NCI-H1048 (cell line): ENCODE measurements around the gene HLA-DMB.

Experiments
- DNase-seq: peaks from one replicate; lab custom pipeline; 2025; lab: John Stamatoyannopoulos, UW

The HLA-DMB gene

GRCh38 chr6:32906539-32906938, 34.3 kb downstream of the HLA-DMB start:
- DNase-seq: no peak

- DNase-seq: no peak
Measured at GRCh38 chr6:32905078-32905477, 35.8 kb downstream of the HLA-DMB start.

- DNase-seq: no peak
Measured at GRCh38 chr6:32903952-32904351, 36.9 kb downstream of the HLA-DMB start.

GRCh38 chr6:32895006-32895345, 45.9 kb downstream of the HLA-DMB start:
- no peak for DNase-seq

- peak; percentile 90 for DNase-seq
Measured at GRCh38 chr6:32894085-32895005, 46.5 kb downstream of the HLA-DMB start.

GRCh38 chr6:32890831-32891230, 50.0 kb downstream of the HLA-DMB start:
- DNase-seq: no peak

- no peak for DNase-seq
Measured at GRCh38 chr6:32889533-32889932, 51.3 kb downstream of the HLA-DMB start.

- DNase-seq: no peak
Measured at GRCh38 chr6:32888576-32888975, 52.3 kb downstream of the HLA-DMB start.

- DNase-seq: no peak
Measured at GRCh38 chr6:32887616-32888015, 53.2 kb downstream of the HLA-DMB start.

GRCh38 chr6:32886681-32887383, 54.0 kb downstream of the HLA-DMB start:
- no peak for DNase-seq

GRCh38 chr6:32885698-32886286, 55.0 kb downstream of the HLA-DMB start:
- peak; percentile 35 for DNase-seq
